NCI-H1092 (cell line): ENCODE measurements around the gene DOCK1.

Source experiments
- DNase-seq: peaks from one replicate; lab custom pipeline; 2025; lab: John Stamatoyannopoulos, UW

Gene DOCK1

DNA sequence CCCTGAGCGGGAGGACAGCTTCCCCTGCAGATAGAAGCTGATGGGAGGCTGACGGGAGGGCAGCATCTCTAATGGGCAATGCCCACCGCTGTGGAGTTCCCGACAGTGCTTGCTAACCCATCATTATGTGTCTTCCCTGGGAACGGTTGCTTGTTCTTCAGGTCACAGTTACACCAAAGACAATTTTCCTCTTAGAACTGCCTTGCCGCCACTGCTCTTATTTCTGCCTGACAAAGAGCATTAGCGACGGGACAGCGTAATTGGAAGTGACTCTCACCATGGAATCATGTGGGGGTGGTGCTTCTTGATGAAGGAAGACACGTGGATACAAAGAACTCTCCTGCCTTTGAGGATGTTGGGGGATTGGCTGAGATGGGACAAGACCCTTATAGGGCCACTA is 562.6 kb downstream of the DOCK1 start:
- no peak for DNase-seq

- DNase-seq: no peak
Measured at GRCh38 chr10:127468632-127469031, 563.4 kb downstream of the DOCK1 start.

- DNase-seq: no peak
Measured at GRCh38 chr10:127470911-127471310, 565.7 kb downstream of the DOCK1 start.

DNA sequence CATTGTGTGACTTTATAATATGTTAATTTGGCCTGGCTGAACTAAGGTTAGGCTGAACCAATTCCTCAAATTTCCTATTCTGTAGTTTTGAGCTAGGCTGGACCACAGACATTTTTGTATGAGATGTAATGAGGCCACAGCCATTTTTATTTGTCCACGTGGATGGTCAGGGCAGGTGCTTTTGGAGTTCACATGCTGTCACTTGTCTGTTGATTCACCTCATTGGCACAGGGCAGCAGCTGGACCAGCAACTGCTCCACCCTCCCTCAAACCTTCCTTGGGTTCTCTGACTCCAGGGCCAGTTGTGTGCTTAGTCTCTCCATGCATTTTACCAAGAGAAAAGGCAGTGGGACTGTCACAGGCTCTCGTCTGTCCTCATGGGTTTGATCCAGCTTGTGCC is 567.7 kb downstream of the DOCK1 start:
- DNase-seq: no peak

DNA sequence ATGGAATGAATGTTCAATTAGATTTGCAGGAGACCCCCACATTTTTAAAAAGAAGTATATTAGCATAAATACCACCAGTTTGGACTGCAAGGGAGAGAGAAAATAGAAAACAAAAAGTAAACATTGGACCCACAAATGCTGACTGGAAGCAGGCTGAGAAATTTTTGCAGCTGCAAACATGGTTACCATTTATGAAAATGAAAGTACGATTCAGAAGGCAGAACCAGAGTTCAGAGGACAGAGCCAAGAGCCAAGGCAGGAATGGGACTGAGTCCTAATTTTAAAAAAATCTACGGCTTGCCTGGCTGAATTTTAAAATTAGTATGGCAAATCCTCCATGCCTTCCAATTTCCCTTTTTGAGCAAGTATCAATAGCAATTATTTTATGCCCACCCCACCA is 569.3 kb downstream of the DOCK1 start:
- DNase-seq: no peak

GRCh38 chr10:127485153-127485857 is 580.1 kb downstream of the DOCK1 start:
- no peak for DNase-seq

DNA sequence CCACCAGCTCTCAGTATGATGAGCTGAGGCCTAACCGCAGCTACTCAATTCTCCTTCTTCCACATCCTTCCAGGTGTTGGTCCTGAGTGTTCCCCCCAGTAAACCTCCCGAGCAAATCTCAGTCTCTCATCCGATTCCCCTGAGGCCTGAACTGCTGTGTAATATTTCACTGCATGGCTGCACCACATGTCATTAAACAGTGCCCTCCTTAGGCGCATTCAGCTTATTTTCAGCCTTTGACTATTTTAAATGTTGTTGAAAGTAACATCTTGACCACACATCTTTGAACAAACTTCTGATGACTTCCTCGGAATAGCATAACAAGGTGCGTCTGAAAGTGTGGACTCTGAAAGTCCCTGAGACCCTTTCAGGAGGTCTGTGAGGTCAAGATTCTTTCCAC is 581.1 kb downstream of the DOCK1 start:
- no peak for DNase-seq

- no peak for DNase-seq
Measured at GRCh38 chr10:127492607-127493250, 587.5 kb downstream of the DOCK1 start.

DNA sequence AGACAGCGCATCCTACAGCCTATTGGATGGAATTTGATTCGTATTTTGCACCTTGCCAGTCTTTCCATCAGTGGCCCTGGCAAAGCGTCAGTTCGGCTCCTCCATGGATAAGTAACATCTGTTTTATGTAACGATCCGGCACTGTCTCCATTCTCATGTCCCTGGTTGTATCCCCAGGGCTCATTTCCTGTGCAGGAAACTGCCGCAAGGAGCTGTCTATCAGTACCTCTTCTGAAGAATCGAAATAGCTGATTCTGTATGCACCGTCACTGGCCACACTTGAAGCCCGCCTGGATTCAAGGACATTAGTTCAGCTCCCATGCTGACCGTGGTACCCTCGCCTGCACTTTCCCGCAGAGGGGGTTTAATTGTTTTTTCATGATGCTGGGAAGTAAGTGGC is 590.8 kb downstream of the DOCK1 start:
- DNase-seq: no peak

GRCh38 chr10:127497685-127498084 is 592.5 kb downstream of the DOCK1 start:
- no peak for DNase-seq

- no peak for DNase-seq
Measured at GRCh38 chr10:127498087-127498486, 592.9 kb downstream of the DOCK1 start.

GRCh38 chr10:127500127-127500526 is 594.9 kb downstream of the DOCK1 start:
- no peak for DNase-seq
